Measurements from ENCODE around the gene CLASRP.

- TF ChIP-seq CHD2 (IDR thresholded peaks at IDR 0.05; ENCODE audit: low read length, partially characterized antibody) (no peak), MYC (IDR thresholded peaks at IDR 0.05; ENCODE audit: borderline replicate concordance, low read length) (no peak)
Observed at GRCh38 chr19:45001087-45001739, 37.6 kb upstream of the CLASRP start, which contains the start of gene RELB.

Measured in A549 (cell line).